Lower lobe of right lung (tissue), 2 donors: ENCODE results near the gene PTMS. TPM values are rescaled to one million over a fixed set of nuclear protein-coding genes. Genes with fewer than 3 reads are reported as not detected.

Experiments
- ATAC-seq, 2 donors: fragments of 200-7000 bp; cut with Tn5 transposase; one replicate each; pipeline ENCODE4 v1.9.1; 2020 to 2022; ENCODE audit warnings: mild to moderate bottlenecking in 2 of 2, moderate library complexity in 2 of 2
- DNase-seq: peaks from one replicate; pipeline ENCODE4 v3.0.0-alpha.2; 2020
- H3K27ac ChIP-seq: fragments of 200-600 bp; one replicate; pipeline ENCODE4 v1.8.0; 2022
- H3K27me3 ChIP-seq: fragments of 200-600 bp; one replicate; pipeline ENCODE4 v1.8.0; 2022; ENCODE audit warnings: low read depth
- H3K36me3 ChIP-seq: fragments of 200-600 bp; one replicate; pipeline ENCODE4 v1.8.0; 2022; ENCODE audit warnings: mild to moderate bottlenecking
- H3K4me1 ChIP-seq: fragments of 200-600 bp; one replicate; pipeline ENCODE4 v1.8.0; 2022
- H3K4me3 ChIP-seq: fragments of 200-600 bp; one replicate; pipeline ENCODE4 v1.8.0; 2022; ENCODE audit warnings: mild to moderate bottlenecking
- H3K9me3 ChIP-seq: fragments of 200-600 bp; one replicate; pipeline ENCODE4 v1.8.0; 2022
- CTCF ChIP-seq: fragments of 200-600 bp; IDR thresholded peaks from one replicate; pipeline ENCODE4 v1.8.0; 2022; ENCODE audit warnings: antibody characterized with exemption, mild to moderate bottlenecking
- intact Hi-C: fragments of 100-400 bp; cut with DNase I; formaldehyde crosslinking; loops from one replicate; pipeline ENCODE4 v1.11.0; 2022
- total RNA-seq: library from RNA; stranded (reverse); fragmentation: NEBNext Ultra II Directional; extraction: Animal tissue kit (Norgen Biotek cat#: 25700); gene quantifications from one replicate; pipeline ENCODE4 v1.2.1, GENCODE V29; 2021
- donor health status: DM: no; HTN: yes; CAD: no; lungs with severe emphysema.

PTMS gene
- total RNA-seq, 1 donor from 2014 or later = 267 TPM

- DNase-seq (no peak), ATAC-seq (no peak)
- Histone ChIP-seq H3K9me3 (no peaks in the 10 kb centered on the region), H3K27me3 (no peaks in the 10 kb centered on the region), H3K27ac (no peak overlapping the region), H3K4me3 (no peak overlapping the region), H3K4me1 (no peaks in the 10 kb centered on the region), H3K36me3 (peaks cover 19% of the 10 kb centered on the region)
- no peak for TF ChIP-seq CTCF
- intact Hi-C loops = no loop called here
These were observed 50.4 kb downstream of the PTMS start for GRCh38 chr12:6816598-6816997.

GRCh38 chr12:6817098-6817497 is 50.9 kb downstream of the PTMS start:
- intact Hi-C loops = no loop called here
- no peak for ATAC-seq

GRCh38 chr12:6817662-6818157 is 51.5 kb downstream of the PTMS start:
- intact Hi-C loops = no loop called here
- Histone ChIP-seq H3K4me1 (peaks cover 8% of the 10 kb centered on the region), H3K27ac (no peak overlapping the region), H3K36me3 (peaks cover 19% of the 10 kb centered on the region), H3K27me3 (peaks cover 10% of the 10 kb centered on the region), H3K4me3 (no peak overlapping the region), H3K9me3 (no peaks in the 10 kb centered on the region)
- TF ChIP-seq CTCF = no peak
- no peak for DNase-seq
- ATAC-seq = no peak

More at GRCh38 chr12:6817098-6817497, 50.9 kb downstream of the PTMS start:
- H3K9me3 ChIP-seq = no peaks in the 10 kb centered on the region
- H3K4me1 ChIP-seq = peaks cover 5% of the 10 kb centered on the region
- no peak overlapping the region for H3K4me3 ChIP-seq
- DNase-seq = no peak
- H3K36me3 ChIP-seq = peaks cover 19% of the 10 kb centered on the region
- no peak overlapping the region for H3K27ac ChIP-seq
- TF ChIP-seq CTCF = no peak
- peaks cover 4% of the 10 kb centered on the region for H3K27me3 ChIP-seq

GRCh38 chr12:6818222-6818621 is 52.1 kb downstream of the PTMS start:
- no peak for TF ChIP-seq CTCF
- peaks cover 12% of the 10 kb centered on the region for H3K27me3 ChIP-seq
- peaks cover 8% of the 10 kb centered on the region for H3K4me1 ChIP-seq
- H3K4me3 ChIP-seq = no peak overlapping the region
- H3K36me3 ChIP-seq = peaks cover 19% of the 10 kb centered on the region
- intact Hi-C loops = no loop called here
- no peak overlapping the region for H3K27ac ChIP-seq
- DNase-seq (no peak), ATAC-seq (no peak)
- no peaks in the 10 kb centered on the region for H3K9me3 ChIP-seq

GRCh38 chr12:6818645-6819044 is 52.5 kb downstream of the PTMS start:
- TF ChIP-seq CTCF = no peak
- intact Hi-C loops = no loop called here
- no peaks in the 10 kb centered on the region for H3K9me3 ChIP-seq
- peaks cover 8% of the 10 kb centered on the region for H3K4me1 ChIP-seq
- peaks cover 12% of the 10 kb centered on the region for H3K27me3 ChIP-seq
- peaks cover 19% of the 10 kb centered on the region for H3K36me3 ChIP-seq
- no peak overlapping the region for H3K4me3 ChIP-seq
- H3K27ac ChIP-seq = no peak overlapping the region
- DNase-seq (no peak), ATAC-seq (no peak)
